ENCODE measurements around the gene MSANTD1. TPM values are rescaled to one million over a fixed set of nuclear protein-coding genes. Genes with fewer than 3 reads are reported as not detected.

MSANTD1 gene
- total RNA-seq, 4 donors from 2014 or later, result 2.0 to 4.9 (median 2.4) TPM

DNA sequence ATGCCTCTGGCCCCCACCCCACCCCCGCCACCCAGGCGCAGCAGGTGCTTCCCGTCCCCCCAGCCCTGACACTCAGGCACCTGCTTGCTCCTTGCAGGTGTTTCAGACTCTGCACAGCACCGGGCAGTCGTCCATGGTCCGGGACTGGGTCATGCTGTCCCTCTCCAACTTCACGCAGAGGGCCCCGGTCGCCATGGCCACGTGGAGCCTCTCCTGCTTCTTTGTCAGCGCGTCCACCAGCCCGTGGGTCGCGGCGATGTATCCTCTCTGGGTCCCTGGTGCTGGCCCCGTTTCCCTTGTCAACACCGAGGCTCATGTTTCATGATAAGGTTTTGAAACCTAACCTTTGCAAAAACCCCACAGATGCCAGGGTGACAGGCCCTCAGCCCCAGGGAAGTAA lies 10.2 kb upstream of the MSANTD1 start:
- Histone ChIP-seq H3K27me3 (no peaks in the 10 kb centered on the region), H3K9me3 (no peaks in the 10 kb centered on the region), H3K4me1 (peaks cover 0 to 8% of the 10 kb centered on the region in 2 donors), H3K36me3 (peaks cover 36% of the 10 kb centered on the region in 2 donors), H3K27ac (no peak overlapping the region), H3K4me3 (replicated peaks in 1 of 3) (no peak overlapping the region)
- TF ChIP-seq, protein P1, sequence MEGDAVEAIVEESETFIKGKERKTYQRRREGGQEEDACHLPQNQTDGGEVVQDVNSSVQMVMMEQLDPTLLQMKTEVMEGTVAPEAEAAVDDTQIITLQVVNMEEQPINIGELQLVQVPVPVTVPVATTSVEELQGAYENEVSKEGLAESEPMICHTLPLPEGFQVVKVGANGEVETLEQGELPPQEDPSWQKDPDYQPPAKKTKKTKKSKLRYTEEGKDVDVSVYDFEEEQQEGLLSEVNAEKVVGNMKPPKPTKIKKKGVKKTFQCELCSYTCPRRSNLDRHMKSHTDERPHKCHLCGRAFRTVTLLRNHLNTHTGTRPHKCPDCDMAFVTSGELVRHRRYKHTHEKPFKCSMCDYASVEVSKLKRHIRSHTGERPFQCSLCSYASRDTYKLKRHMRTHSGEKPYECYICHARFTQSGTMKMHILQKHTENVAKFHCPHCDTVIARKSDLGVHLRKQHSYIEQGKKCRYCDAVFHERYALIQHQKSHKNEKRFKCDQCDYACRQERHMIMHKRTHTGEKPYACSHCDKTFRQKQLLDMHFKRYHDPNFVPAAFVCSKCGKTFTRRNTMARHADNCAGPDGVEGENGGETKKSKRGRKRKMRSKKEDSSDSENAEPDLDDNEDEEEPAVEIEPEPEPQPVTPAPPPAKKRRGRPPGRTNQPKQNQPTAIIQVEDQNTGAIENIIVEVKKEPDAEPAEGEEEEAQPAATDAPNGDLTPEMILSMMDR (IDR thresholded peaks at IDR 0.05), result no peak
- no peak for TF ChIP-seq POLR2A (IDR thresholded peaks at IDR 0.05)
- intact Hi-C loops (cut with DNase I), result no loop called here
- no peak for DNase-seq
- WGBS, 2 donors, result 86 to 90% methylated on average over 10 to 12 of the region's 18 CpGs

DNA sequence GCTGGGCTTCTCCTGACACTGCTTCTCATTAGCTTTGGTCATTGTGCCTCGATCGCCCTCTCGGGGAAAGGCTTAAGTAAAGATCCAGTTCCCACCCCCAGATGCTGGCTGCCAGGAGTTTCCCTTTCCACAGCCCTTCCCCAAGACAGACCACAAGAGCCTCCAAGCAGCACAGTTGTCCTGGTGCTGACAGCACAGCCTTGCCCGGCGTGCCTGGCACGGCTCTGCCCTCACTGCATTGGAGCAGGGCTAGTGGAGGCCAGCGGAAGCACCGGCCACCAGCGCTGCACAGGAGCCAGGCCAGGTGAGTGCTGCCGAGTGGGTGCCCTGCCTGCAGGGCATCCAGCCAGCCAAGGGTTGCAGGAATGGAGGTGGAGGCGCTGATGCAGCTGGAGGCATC lies 9.7 kb upstream of the MSANTD1 start:
- no peaks in the 10 kb centered on the region for H3K27me3 ChIP-seq
- H3K4me3 ChIP-seq (replicated peaks in 1 of 3), result no peak overlapping the region
- TF ChIP-seq, protein P1 (IDR thresholded peaks at IDR 0.05), result no peak
- TF ChIP-seq POLR2A (IDR thresholded peaks at IDR 0.05), result no peak
- H3K9me3 ChIP-seq, result no peaks in the 10 kb centered on the region
- intact Hi-C loops (cut with DNase I), result no loop called here
- WGBS, 2 donors, result 77 to 97% methylated on average over 3 to 6 of the region's 11 CpGs
- H3K4me1 ChIP-seq, result peaks cover 0 to 11% of the 10 kb centered on the region in 2 donors
- DNase-seq, result no peak
- no peak overlapping the region for H3K27ac ChIP-seq
- H3K36me3 ChIP-seq, result peaks cover 36% of the 10 kb centered on the region in 2 donors

DNA sequence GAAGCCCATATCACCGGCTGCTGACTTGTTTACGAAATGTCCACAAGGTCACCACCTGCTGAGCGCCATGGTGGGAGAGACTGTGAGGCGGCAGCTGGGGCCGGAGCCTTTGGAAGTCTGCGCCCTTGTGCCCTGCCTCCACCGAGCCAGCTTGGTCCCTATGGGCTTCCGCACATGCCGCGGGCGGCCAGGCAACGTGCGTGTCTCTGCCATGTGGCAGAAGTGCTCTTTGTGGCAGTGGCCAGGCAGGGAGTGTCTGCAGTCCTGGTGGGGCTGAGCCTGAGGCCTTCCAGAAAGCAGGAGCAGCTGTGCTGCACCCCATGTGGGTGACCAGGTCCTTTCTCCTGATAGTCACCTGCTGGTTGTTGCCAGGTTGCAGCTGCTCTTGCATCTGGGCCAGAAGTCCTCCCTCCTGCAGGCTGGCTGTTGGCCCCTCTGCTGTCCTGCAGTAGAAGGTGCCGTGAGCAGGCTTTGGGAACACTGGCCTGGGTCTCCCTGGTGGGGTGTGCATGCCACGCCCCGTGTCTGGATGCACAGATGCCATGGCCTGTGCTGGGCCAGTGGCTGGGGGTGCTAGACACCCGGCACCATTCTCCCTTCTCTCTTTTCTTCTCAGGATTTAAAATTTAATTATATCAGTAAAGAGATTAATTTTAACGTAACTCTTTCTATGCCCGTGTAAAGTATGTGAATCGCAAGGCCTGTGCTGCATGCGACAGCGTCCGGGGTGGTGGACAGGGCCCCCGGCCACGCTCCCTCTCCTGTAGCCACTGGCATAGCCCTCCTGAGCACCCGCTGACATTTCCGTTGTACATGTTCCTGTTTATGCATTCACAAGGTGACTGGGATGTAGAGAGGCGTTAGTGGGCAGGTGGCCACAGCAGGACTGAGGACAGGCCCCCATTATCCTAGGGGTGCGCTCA lies 8.7 kb upstream of the MSANTD1 start:
- Histone ChIP-seq H3K9me3 (no peaks in the 10 kb centered on the region), H3K36me3 (peaks cover 35 to 36% of the 10 kb centered on the region in 2 donors), H3K4me3 (replicated peaks in 1 of 3) (no peak overlapping the region), H3K4me1 (peaks cover 0 to 11% of the 10 kb centered on the region in 2 donors), H3K27me3 (no peaks in the 10 kb centered on the region), H3K27ac (no peak overlapping the region)
- WGBS, 2 donors, result 94% methylated on average over 25 to 27 of the region's 29 CpGs
- no peak for DNase-seq
- intact Hi-C loops (cut with DNase I), result no loop called here
- no peak for TF ChIP-seq POLR2A (IDR thresholded peaks at IDR 0.05)
- TF ChIP-seq, protein P1 (IDR thresholded peaks at IDR 0.05), result no peak

DNA sequence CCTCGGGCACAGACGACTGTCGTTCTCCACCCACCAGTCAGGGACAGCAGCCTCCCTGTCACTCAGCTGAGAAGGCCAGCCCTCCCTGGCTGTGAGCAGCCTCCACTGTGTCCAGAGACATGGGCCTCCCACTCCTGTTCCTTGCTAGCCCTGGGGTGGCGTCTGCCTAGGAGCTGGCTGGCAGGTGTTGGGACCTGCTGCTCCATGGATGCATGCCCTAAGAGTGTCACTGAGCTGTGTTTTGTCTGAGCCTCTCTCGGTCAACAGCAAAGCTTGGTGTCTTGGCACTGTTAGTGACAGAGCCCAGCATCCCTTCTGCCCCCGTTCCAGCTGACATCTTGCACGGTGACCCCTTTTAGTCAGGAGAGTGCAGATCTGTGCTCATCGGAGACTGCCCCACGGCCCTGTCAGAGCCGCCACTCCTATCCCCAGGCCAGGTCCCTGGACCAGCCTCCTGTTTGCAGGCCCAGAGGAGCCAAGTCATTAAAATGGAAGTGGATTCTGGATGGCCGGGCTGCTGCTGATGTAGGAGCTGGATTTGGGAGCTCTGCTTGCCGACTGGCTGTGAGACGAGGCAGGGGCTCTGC lies 7.9 kb upstream of the MSANTD1 start:
- intact Hi-C loops (cut with DNase I), result no loop called here
- no peak overlapping the region for H3K27ac ChIP-seq

More for the DNA sequence above, 7.9 kb upstream of the MSANTD1 start:
- TF ChIP-seq, protein P1 (IDR thresholded peaks at IDR 0.05), result no peak
- TF ChIP-seq POLR2A (IDR thresholded peaks at IDR 0.05), result no peak
- H3K9me3 ChIP-seq, result no peaks in the 10 kb centered on the region
- H3K27me3 ChIP-seq, result no peaks in the 10 kb centered on the region
- H3K36me3 ChIP-seq, result peaks cover 28 to 36% of the 10 kb centered on the region in 2 donors
- DNase-seq, result no peak
- H3K4me3 ChIP-seq (replicated peaks in 1 of 3), result no peak overlapping the region
- H3K4me1 ChIP-seq, result peaks cover 0 to 11% of the 10 kb centered on the region in 2 donors
- 82 to 85% methylated on average over 7 to 13 of the region's 13 CpGs for WGBS, 2 donors

Data from thyroid gland (tissue), 4 donors.